ENCODE results near the gene NLRC4. TPM values are rescaled to one million over a fixed set of nuclear protein-coding genes. Genes with fewer than 3 reads are reported as not detected.

NLRC4 gene
- total and polyA plus RNA-seq, 2 donors (not counting 3 experiments of a cell fraction or from before 2014, with no cell fraction given) = not detected

DNA sequence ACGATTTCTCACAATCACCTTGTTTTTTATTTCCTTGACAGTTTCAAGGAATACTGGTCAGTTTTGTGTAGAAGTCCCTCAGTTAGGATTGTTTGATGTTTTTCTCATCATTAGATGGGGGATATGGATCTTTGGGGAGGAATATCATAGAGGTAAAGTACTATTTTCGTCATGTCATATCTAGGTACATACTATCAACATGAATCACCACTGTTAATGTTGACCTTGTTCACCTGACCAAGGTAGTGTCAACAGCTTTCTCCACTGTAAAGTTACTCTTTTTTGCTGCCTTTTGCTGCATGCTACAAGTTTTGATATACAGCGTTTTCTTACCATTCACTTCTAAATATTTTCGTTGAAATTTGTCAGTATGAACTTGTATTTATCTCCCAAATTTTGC, 32.7 kb downstream of the NLRC4 start:
- no peaks in the 10 kb centered on the region for H3K9me3 ChIP-seq (replicated peaks; ENCODE audit: control insufficient read depth, insufficient read depth, low read length)
- FAIRE-seq = no peak
- intact Hi-C loops (cut with micrococcal nuclease) = no loop called here

More for the DNA sequence above, 32.7 kb downstream of the NLRC4 start:
- POLR2A ChIA-PET = no interaction called here
- H3K4me3 ChIP-seq (replicated peaks in 1 of 3; ENCODE audit: insufficient read depth in 1 of 3, low read depth in 1 of 3, low read length in 3 of 3) = no peak overlapping the region
- no peak overlapping the region for H3K9ac ChIP-seq (replicated peaks; ENCODE audit: extremely low read depth, insufficient read depth, low read length)
- no peaks in the 10 kb centered on the region for H3K4me1 ChIP-seq (ENCODE audit: control insufficient read depth, extremely low read depth, insufficient read depth, low read length)
- H3K79me2 ChIP-seq (ENCODE audit: control insufficient read depth, insufficient read depth, low read length) = no peaks in the 10 kb centered on the region
- no peaks in the 10 kb centered on the region for H4K20me1 ChIP-seq (replicated peaks; ENCODE audit: control insufficient read depth, extremely low read depth, insufficient read depth, low read length)
- dilution Hi-C loops (cut with MboI; ENCODE audit: extremely low pct_ligation_motif_present, low sequenced_read_pairs) = no loop called here
- DNase-seq (ENCODE audit: low read depth, low spot score) = no peak
- no peak overlapping the region for H3K27ac ChIP-seq (ENCODE audit: insufficient read depth, low read depth, low read length)
- H3K27me3 ChIP-seq (ENCODE audit: control insufficient read depth in 2 of 2, insufficient read depth in 2 of 2, low read length in 2 of 2) = no peaks in the 10 kb centered on the region
- TF ChIP-seq, protein P1, sequence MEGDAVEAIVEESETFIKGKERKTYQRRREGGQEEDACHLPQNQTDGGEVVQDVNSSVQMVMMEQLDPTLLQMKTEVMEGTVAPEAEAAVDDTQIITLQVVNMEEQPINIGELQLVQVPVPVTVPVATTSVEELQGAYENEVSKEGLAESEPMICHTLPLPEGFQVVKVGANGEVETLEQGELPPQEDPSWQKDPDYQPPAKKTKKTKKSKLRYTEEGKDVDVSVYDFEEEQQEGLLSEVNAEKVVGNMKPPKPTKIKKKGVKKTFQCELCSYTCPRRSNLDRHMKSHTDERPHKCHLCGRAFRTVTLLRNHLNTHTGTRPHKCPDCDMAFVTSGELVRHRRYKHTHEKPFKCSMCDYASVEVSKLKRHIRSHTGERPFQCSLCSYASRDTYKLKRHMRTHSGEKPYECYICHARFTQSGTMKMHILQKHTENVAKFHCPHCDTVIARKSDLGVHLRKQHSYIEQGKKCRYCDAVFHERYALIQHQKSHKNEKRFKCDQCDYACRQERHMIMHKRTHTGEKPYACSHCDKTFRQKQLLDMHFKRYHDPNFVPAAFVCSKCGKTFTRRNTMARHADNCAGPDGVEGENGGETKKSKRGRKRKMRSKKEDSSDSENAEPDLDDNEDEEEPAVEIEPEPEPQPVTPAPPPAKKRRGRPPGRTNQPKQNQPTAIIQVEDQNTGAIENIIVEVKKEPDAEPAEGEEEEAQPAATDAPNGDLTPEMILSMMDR (IDR thresholded peaks at IDR 0.05; ENCODE audit: extremely low read depth in 1 of 2, insufficient read depth in 1 of 2, low read depth in 1 of 2, low read length in 2 of 2) = no peak
- TF ChIP-seq POLR2A (IDR thresholded peaks at IDR 0.05; ENCODE audit: low read depth, low read length) (no peak), EZH2 (IDR thresholded peaks at IDR 0.05; ENCODE audit: borderline replicate concordance, low read depth, low read length, severe bottlenecking) (no peak), FOS (IDR thresholded peaks at IDR 0.05; ENCODE audit: borderline replicate concordance, insufficient read depth, low read length) (no peak), POLR2AphosphoS5 (IDR thresholded peaks at IDR 0.05; ENCODE audit: insufficient read depth, low read depth, low read length) (no peak), GATA2 (IDR thresholded peaks at IDR 0.05; ENCODE audit: insufficient read depth, insufficient read length, low read depth, low read length) (no peak), MYC (IDR thresholded peaks at IDR 0.05; ENCODE audit: low read depth, low read length) (no peak), JUN (IDR thresholded peaks at IDR 0.05; ENCODE audit: borderline replicate concordance, insufficient read depth, insufficient read length, low read depth) (no peak)
- TF ChIP-seq, protein P2, sequence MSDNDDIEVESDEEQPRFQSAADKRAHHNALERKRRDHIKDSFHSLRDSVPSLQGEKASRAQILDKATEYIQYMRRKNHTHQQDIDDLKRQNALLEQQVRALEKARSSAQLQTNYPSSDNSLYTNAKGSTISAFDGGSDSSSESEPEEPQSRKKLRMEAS (IDR thresholded peaks at IDR 0.05; ENCODE audit: insufficient read depth, insufficient read length) = no peak
- BruUV-seq (replicated peaks) = no TSS peak
- CTCF ChIA-PET = no interaction called here
- H3K36me3 ChIP-seq (ENCODE audit: control insufficient read depth in 2 of 2, extremely low read depth in 1 of 2, insufficient read depth in 2 of 2, low read length in 2 of 2) = no peaks in the 10 kb centered on the region
- no peak overlapping the region for H2AFZ ChIP-seq (ENCODE audit: low read depth, low read length)
- no peaks in the 10 kb centered on the region for H3K9me1 ChIP-seq (replicated peaks; ENCODE audit: control insufficient read depth, extremely low read depth, insufficient read depth, low read length)
- H3K4me2 ChIP-seq (ENCODE audit: insufficient read depth, low read length) = no peak overlapping the region
